ENCODE data around the gene PAX5. TPM values are rescaled to one million over a fixed set of nuclear protein-coding genes. Genes with fewer than 3 reads are reported as not detected.

Gene PAX5
- total RNA-seq, 2 experiments from 2014 or later = 62.5 to 141 TPM

DNA sequence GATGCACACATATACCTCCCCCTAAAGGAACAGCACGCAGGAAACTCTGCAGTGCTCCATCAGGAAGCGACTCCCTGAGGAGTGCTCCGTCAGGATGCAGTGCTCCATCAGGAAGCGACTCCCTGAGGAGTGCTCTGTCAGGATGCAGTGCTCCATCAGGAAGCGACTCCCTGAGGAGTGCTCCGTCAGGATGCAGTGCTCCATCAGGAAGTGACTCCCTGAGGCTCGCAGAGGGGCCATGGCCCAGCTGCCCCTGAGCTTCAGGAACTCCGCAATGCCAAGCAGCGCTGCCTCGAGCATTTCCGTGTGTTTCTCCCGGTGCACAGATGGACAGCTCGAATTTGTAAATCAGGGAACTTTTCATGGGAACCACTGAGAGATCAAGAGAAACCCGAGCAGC, 88.1 kb downstream of the PAX5 start:
- Histone ChIP-seq H3K9me2 (ENCODE audit: insufficient read depth, low read length) (no peaks in the 10 kb centered on the region), H3K36me3 (ENCODE audit: insufficient read depth, low read length) (peaks cover 89% of the 10 kb centered on the region), H3K27ac (ENCODE audit: low read depth, low read length, poor library complexity, severe bottlenecking) (no peak overlapping the region), H3K4me2 (ENCODE audit: low read length) (no peak overlapping the region), H3K4me1 (ENCODE audit: insufficient read depth, low read length, poor library complexity, severe bottlenecking) (no peaks in the 10 kb centered on the region), H4K20me1 (ENCODE audit: insufficient read depth, low read length) (no peaks in the 10 kb centered on the region), H3K79me2 (ENCODE audit: insufficient read depth, low read depth, low read length) (0 out of 2 replicates have a peak, but pooled peaks cover under 1% of the 10 kb centered on the region), H2AFZ (ENCODE audit: low read length) (no peak overlapping the region), H3K9me3 (ENCODE audit: low read length) (no peaks in the 10 kb centered on the region), H3K4me3 (ENCODE audit: low read depth, low read length, poor library complexity, severe bottlenecking) (no peak overlapping the region)
- DNase-seq (ENCODE audit: low spot score) = no peak
- BruUV-seq (replicated peaks) = no TSS peak
- no peak for TF ChIP-seq EZH2phosphoT487 (IDR thresholded peaks at IDR 0.05; ENCODE audit: borderline replicate concordance, low read depth, low read length)
- TF ChIP-seq, protein P1, sequence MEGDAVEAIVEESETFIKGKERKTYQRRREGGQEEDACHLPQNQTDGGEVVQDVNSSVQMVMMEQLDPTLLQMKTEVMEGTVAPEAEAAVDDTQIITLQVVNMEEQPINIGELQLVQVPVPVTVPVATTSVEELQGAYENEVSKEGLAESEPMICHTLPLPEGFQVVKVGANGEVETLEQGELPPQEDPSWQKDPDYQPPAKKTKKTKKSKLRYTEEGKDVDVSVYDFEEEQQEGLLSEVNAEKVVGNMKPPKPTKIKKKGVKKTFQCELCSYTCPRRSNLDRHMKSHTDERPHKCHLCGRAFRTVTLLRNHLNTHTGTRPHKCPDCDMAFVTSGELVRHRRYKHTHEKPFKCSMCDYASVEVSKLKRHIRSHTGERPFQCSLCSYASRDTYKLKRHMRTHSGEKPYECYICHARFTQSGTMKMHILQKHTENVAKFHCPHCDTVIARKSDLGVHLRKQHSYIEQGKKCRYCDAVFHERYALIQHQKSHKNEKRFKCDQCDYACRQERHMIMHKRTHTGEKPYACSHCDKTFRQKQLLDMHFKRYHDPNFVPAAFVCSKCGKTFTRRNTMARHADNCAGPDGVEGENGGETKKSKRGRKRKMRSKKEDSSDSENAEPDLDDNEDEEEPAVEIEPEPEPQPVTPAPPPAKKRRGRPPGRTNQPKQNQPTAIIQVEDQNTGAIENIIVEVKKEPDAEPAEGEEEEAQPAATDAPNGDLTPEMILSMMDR (conservative IDR thresholded peaks at IDR 0.05; ENCODE audit: low read length) = no peak
- ChIA-PET POLR2A (no interaction called here), CTCF (ENCODE audit: unreplicated experiment) (interaction anchor here (0.6 kb wide), 1 partner anchor 136 kb away, joined by 3 read pairs; no protein-coding TSS in a partner anchor)
- intact Hi-C loops (cut with micrococcal nuclease; ENCODE audit: unreplicated experiment) = no loop called here

DNA sequence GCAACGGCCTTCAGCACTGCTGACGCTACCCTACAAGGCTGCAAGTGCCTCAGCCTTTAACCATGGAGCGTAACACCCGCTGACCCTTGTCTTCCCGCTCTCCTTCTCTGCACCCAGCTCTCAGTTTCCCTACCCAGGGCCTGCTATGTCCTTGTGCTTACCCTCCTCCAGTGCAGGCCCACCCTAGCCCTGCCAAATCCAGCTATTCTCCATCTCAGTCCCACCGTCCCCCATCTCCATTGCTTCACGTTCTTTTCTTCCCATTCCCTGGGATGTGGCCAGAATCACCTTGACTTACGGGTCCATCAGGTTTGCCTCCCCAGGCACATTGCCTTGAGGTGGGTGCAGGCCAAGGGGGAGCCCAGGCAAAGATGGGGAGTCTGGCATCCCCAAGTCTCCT, 91.2 kb downstream of the PAX5 start:
- Histone ChIP-seq H4K20me1 (ENCODE audit: insufficient read depth, low read length) (no peaks in the 10 kb centered on the region), H3K79me2 (ENCODE audit: insufficient read depth, low read depth, low read length) (no peaks in the 10 kb centered on the region), H3K4me1 (ENCODE audit: insufficient read depth, low read length, poor library complexity, severe bottlenecking) (no peaks in the 10 kb centered on the region), H3K9me2 (ENCODE audit: insufficient read depth, low read length) (no peaks in the 10 kb centered on the region), H3K27ac (ENCODE audit: low read depth, low read length, poor library complexity, severe bottlenecking) (no peak overlapping the region), H3K4me2 (ENCODE audit: low read length) (no peak overlapping the region), H3K9me3 (ENCODE audit: low read length) (no peaks in the 10 kb centered on the region), H2AFZ (ENCODE audit: low read length) (no peak overlapping the region), H3K4me3 (ENCODE audit: low read depth, low read length, poor library complexity, severe bottlenecking) (no peak overlapping the region), H3K36me3 (ENCODE audit: insufficient read depth, low read length) (peaks cover 89% of the 10 kb centered on the region)
- CTCF ChIA-PET (ENCODE audit: unreplicated experiment) = no interaction called here
- BruUV-seq (replicated peaks) = no TSS peak
- no peak for TF ChIP-seq EZH2phosphoT487 (IDR thresholded peaks at IDR 0.05; ENCODE audit: borderline replicate concordance, low read depth, low read length)
- TF ChIP-seq, protein P1 (conservative IDR thresholded peaks at IDR 0.05; ENCODE audit: low read length) = no peak
- intact Hi-C loops (cut with micrococcal nuclease; ENCODE audit: unreplicated experiment) = no loop called here
- POLR2A ChIA-PET = interaction anchor here (0.6 kb wide), 2 partner anchors 46 to 563 kb away, joined by 3 read pairs; no protein-coding TSS in a partner anchor
- DNase-seq (ENCODE audit: low spot score) = no peak

DNA sequence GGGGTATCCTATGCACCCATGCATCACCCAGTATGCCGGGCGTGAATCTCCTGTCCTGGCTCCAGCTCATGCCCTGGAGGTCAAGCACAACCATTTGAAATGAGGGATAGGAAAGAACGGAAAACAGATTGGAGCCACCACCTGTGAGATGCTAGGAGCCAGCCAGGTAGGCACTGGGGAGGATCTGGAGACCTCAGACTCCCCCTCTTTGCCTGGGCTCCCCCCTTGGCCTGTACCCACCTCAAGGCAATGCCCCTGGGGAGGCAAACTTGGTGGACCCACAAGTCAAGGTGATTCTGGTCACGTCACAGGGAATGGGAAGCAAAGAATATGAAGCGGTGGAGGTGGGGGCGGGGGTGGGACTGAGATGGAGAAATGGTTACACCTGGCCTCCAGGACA, 92.6 kb downstream of the PAX5 start:
- no peaks in the 10 kb centered on the region for H3K4me1 ChIP-seq (ENCODE audit: insufficient read depth, low read length, poor library complexity, severe bottlenecking)
- peaks cover 96% of the 10 kb centered on the region for H3K36me3 ChIP-seq (ENCODE audit: insufficient read depth, low read length)
- H3K4me2 ChIP-seq (ENCODE audit: low read length) = no peak overlapping the region
- H4K20me1 ChIP-seq (ENCODE audit: insufficient read depth, low read length) = no peaks in the 10 kb centered on the region
- DNase-seq (ENCODE audit: low spot score) = no peak
- CTCF ChIA-PET (ENCODE audit: unreplicated experiment) = interaction anchor here (1.0 kb wide), 1 partner anchor 16 kb away, joined by 3 read pairs; no protein-coding TSS in a partner anchor
- H3K4me3 ChIP-seq (ENCODE audit: low read depth, low read length, poor library complexity, severe bottlenecking) = no peak overlapping the region
- H3K9me3 ChIP-seq (ENCODE audit: low read length) = no peaks in the 10 kb centered on the region
- H3K9me2 ChIP-seq (ENCODE audit: insufficient read depth, low read length) = no peaks in the 10 kb centered on the region
- H3K27ac ChIP-seq (ENCODE audit: low read depth, low read length, poor library complexity, severe bottlenecking) = no peak overlapping the region
- no peaks in the 10 kb centered on the region for H3K79me2 ChIP-seq (ENCODE audit: insufficient read depth, low read depth, low read length)
- intact Hi-C loops (cut with micrococcal nuclease; ENCODE audit: unreplicated experiment) = no loop called here
- POLR2A ChIA-PET = interaction anchor here (1.4 kb wide), 1 partner anchor 63 kb away, joined by 3 read pairs; no protein-coding TSS in a partner anchor
- TF ChIP-seq EZH2phosphoT487 (IDR thresholded peaks at IDR 0.05; ENCODE audit: borderline replicate concordance, low read depth, low read length) = no peak
- TF ChIP-seq, protein P1 (conservative IDR thresholded peaks at IDR 0.05; ENCODE audit: low read length) = no peak
- H2AFZ ChIP-seq (ENCODE audit: low read length) = no peak overlapping the region
- no TSS peak for BruUV-seq (replicated peaks)
